GM21528 (cell line): ENCODE measurements around the gene MSI1.
"Not testable (repeated sequence)": the region's sequence is repeated elsewhere in the genome, so short reads cannot be mapped to it uniquely, and the experiment has no call there.

Experiments used
- ATAC-seq: cut with Tn5 transposase; IDR thresholded peaks from one replicate; pipeline ENCODE4 v1.9.1; 2021; ENCODE audit warnings: mild to moderate bottlenecking, moderate library complexity; ENCODE audit not compliant: unreplicated experiment, low FRiP score

MSI1 gene

GRCh38 chr12:120358412-120359100 lies 10.4 kb downstream of the MSI1 start:
- no peak for ATAC-seq

GRCh38 chr12:120357104-120357503 lies 11.9 kb downstream of the MSI1 start:
- no peak for ATAC-seq

DNA sequence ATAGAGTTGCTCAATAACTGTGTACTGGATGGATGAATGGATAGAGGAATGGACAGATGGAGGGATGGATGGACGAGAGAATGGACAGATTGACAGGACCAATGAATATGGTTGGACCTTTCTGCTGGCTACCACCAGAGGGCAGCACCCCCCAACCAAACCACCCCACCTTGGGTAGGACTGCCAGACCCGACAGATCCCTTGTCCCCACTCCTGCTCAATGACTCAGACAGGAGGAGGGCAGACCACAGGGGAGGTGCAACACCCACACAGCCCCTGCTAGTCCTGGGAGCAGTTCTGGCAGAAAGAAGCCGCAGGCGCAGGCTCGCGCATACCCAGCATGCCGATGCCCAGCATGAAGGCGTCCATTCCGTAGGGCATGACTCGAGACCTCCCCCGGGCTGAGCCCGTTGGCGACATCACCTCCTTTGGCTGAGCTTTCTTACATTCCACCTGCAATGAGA lies 12.4 kb downstream of the MSI1 start:
- ATAC-seq, result no peak

- no peak for ATAC-seq
Measured at GRCh38 chr12:120353556-120354317, 15.2 kb downstream of the MSI1 start.

DNA sequence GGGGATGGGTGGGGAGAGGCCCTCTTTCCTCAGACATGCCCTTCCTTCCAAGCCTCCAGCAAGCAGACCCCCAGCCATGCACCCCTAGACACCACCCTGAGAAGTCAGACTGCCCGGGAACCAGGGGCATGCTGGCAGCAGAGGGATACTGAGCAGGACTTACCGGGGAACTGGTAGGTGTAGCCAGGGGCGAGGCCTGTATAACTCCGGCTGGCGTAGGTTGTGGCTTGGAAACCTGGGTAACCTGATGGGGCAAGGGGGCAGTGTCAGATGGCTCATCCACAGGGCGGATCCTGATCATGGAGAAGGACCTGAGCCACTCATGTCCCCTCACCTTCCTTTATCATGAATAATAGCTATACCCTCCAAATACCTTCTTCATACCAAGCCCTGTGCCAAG lies 15.8 kb downstream of the MSI1 start:
- ATAC-seq, result no peak

DNA sequence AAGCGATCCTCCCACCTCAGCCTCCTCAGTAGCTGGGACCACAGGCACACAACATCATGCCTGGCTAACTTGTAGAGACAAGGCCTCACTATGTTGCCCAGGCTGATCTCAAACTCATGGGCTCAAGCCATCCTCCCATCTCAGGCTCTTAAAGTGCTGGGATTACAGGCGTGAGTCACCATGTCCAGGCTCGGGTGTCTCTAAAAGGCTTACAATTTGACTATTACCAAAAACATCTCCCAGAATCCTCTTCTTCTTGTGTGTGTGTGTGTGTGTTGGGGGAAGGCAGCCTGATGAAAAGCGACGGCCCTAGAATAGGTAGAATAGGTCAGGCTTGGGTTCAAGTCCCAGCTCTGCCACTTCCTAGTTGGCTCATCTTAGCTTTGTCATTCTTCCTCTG lies 16.8 kb downstream of the MSI1 start:
- ATAC-seq, result no peak

GRCh38 chr12:120350576-120351350 lies 18.2 kb downstream of the MSI1 start:
- ATAC-seq, result no peak

- ATAC-seq, result no peak
Measured at GRCh38 chr12:120347766-120348165, 21.2 kb downstream of the MSI1 start.

DNA sequence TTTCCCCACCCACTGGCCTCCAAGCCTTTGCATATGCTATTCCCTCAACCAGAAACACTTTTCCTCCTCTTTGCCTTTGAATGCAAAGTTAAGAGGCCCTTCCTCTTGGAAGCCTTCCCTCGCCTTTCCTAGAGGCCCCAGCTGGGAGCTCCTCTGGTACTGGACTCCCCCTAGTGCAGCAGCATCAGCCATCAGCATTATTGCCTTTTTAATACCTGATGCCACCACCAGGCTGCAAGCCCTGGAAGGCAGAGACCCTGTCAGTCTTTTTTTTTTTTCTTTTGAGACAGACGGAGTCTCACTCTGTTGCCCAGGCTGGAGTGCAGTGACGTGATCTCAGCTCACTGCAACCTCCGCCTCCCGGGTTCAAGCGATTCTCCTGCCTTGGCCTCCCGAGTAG lies 22.3 kb downstream of the MSI1 start:
- no peak for ATAC-seq

DNA sequence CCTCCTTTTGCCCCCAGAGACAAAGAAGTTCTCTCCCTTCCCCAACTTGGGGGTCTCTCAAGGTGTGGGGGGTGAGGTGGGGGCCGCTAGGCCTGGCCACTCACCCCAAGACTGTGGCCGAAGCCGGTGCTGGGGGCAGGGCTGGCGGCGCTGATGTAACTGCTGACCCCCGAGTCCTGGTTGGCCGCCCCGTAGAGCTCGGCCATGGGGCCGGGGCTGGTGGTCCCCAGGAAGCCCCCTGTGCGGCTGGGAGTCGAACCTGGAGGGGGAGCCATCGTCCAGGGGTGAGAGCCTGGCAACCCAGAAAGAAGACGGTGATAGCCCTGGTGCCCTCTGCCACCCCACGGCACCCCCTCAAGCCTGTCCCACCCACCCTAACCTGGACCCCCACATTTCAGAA lies 22.9 kb downstream of the MSI1 start:
- no peak for ATAC-seq

DNA sequence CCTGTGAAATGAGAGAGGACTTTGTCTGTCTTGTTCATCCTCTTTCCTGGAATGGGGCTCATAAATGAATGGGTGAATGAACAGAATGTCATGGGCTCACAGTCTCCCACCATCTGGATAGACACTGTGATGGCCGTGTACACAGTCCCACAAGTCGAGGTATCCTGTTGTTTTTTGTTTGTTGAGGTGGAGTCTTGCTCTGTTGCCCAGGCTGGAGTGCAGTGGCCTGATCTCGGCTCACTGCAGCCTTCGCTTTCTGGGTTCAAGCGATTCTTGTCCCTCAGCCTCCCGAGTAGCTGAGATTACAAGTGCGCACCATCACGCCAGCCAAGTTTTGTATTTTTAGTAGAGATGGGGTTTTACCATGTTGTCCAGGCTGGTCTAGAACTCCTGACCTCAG lies 25.3 kb downstream of the MSI1 start:
- ATAC-seq, result no peak

DNA sequence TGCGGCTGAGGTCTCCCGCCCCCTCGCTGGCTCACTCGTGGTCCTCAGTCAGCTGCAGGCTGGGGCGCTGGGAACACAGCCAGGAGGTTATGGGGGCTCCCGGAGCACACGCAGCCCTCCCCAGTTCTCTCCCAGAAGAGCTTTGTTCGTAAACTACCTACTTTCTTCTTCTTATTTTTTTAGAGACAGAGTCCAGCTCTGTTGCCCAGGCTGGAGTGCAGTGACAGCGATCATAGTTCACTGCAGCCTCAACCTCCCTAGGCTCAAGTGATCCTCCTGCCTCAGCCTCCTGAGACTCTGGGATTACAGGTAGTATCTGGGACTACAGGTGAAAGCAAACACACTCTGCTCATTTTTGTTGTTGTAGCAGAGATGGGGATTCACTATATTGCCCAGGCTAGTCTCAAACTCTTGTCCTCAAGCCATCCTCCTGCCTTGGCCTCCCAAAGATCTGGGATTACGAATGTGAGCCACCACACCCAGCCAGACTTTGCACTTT lies 25.9 kb downstream of the MSI1 start:
- ATAC-seq, result no peak

DNA sequence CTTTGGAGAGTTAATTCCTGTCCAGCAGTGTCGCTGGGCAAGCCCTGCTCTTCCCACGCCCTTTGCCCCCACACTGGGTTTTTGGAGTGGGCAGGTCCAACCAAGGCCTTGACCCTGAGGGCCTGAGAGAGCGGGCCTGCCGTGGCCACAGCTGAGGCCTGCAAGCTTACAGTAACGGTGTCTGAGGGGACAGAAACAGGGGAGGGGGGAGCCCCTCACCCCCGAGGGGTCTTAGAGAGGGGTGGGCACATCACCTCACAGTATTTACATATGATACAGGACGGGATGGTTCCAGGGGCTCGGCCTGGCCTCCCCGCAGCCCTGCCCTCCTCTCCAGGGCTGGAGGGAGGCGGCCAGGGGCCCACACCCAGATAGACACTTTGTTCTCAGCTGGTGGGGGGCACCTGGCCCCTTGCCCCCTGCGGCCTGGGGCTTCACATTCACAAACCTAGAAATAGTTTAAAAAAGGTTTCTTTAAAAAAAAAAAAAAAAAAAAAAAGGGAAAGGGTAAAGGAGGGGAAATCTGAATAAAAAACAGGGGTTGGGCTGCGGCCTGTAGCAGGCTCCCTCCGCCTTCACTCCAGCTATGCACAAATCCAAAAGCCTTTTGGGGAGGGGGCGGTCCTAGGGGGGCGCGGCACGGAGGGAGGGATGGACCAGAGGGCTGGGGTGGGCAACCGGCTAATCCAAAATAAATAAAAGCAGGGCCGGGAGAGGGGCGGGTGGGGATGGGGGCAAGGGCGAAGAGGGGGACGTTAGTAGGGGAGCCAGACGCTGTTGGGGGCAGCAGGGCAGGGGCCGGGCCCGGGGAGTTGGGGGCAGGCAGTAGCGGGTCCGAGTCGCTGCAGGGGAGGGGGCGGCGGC lies 26.6 kb downstream of the MSI1 start:
- ATAC-seq, result no peak

- no peak for ATAC-seq
Measured at GRCh38 chr12:120339256-120339655, 29.7 kb downstream of the MSI1 start.

GRCh38 chr12:120337730-120338129 lies 31.2 kb downstream of the MSI1 start:
- ATAC-seq, result no peak

GRCh38 chr12:120336392-120336791 lies 32.6 kb downstream of the MSI1 start:
- not testable (repeated sequence) for ATAC-seq

DNA sequence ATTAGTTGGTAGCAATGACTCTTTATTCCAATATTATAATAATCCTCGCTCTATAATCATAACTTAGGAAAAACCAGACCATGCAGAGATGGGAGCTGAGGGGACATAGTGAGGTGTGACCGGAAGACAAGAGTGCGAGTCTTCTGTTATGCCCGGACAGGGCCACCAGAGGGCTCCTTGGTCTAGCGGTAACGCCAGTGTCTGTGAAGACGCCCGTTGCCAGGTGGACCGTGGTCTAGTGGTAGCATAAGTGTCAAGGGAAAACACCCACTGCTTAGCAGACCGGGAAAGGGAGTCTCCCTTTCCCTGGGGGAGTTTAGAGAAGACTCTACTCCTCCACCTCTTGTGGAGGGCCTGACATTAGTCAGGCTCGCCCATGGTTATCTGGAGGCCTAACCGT lies 33.5 kb downstream of the MSI1 start:
- ATAC-seq, result not testable (repeated sequence)

- no peak for ATAC-seq
Measured at GRCh38 chr12:120332523-120332922, 36.4 kb downstream of the MSI1 start.

DNA sequence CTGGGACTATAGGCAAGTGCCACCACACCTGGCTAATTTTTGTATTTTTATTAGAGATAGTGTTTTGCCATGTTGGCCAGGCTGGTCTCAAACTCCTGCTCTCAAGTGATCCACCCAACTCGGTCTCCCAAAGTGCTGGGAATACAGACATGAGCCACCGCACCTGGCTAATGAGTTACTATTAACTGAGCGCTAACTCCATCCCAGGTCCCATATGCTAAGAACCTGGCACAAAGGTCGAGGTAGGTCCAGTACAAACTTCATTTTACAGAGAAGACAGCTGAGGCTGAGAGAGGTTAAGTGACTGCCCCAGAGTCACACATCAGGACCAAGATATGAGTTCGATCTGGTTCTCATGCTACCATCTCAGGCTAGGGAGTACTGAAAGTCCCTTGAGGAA lies 36.9 kb downstream of the MSI1 start:
- no peak for ATAC-seq

DNA sequence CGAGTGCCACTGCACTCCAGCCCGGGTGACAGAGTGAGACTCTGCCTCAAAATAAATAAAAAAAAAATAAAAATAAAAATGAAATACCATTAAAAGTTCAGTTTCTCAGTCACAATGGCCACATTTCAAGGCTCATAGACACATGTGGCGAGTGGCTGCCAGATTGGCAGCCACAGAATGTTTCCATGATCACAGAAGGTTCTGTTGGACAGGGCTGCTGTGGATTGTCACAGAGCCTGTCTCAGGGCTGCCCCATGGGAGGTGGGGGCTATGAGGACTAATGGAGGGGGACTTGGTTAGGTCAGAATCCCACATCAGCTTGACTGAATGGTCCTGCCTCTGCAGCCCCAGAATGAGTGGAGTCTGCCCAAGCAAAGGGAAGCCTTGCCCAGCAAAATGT lies 37.6 kb downstream of the MSI1 start:
- ATAC-seq, result no peak
